Measurements from ENCODE around the gene THAP2. TPM values are rescaled to one million over a fixed set of nuclear protein-coding genes. Genes with fewer than 3 reads are reported as not detected.

THAP2 gene
- total and polyA plus RNA-seq, 12 donors, result 2.3 to 9.7 (median 6.1) TPM

- Histone ChIP-seq H3K27me3 (no peaks in the 10 kb centered on the region), H3K27ac (no peak overlapping the region), H3K36me3 (peaks cover 0 to 7% (median 0%) of the 10 kb centered on the region in 9 donors), H3K4me1 (no peaks in the 10 kb centered on the region), H3K9me3 (no peaks in the 10 kb centered on the region), H3K4me3 (no peak overlapping the region)
- intact Hi-C loops (cut with DNase I), result no loop called here
- WGBS, 2 donors, result 80 to 88% methylated on average over 1 of the region's 1 CpG
- ATAC-seq, result no peak
- TF ChIP-seq CTCF (IDR thresholded peaks at IDR 0.05), result no peak
- DNase-seq, result no peak
These were observed 7.7 kb downstream of the THAP2 start for GRCh38 chr12:71671816-71672215.

- no peak for ATAC-seq
- Histone ChIP-seq H3K4me1 (peaks cover 0 to 26% (median 11%) of the 10 kb centered on the region in 9 donors), H3K27ac (no peak overlapping the region), H3K36me3 (peaks cover 0 to 13% (median 0%) of the 10 kb centered on the region in 9 donors), H3K4me3 (no peak overlapping the region), H3K9me3 (no peaks in the 10 kb centered on the region), H3K27me3 (no peaks in the 10 kb centered on the region)
- TF ChIP-seq CTCF (IDR thresholded peaks at IDR 0.05), result no peak
- no peak for DNase-seq
- WGBS, 2 donors, result 96 to 98% methylated on average over 1 of the region's 1 CpG
- intact Hi-C loops (cut with DNase I), result no loop called here
These were observed 18.4 kb downstream of the THAP2 start for GRCh38 chr12:71682466-71682865.

GRCh38 chr12:71683633-71684032, 19.5 kb downstream of the THAP2 start:
- Histone ChIP-seq H3K4me1 (peaks cover 0 to 37% (median 23%) of the 10 kb centered on the region in 9 donors), H3K9me3 (no peaks in the 10 kb centered on the region), H3K27me3 (no peaks in the 10 kb centered on the region), H3K4me3 (no peak overlapping the region), H3K27ac (no peak overlapping the region), H3K36me3 (peaks cover 0 to 5% (median 0%) of the 10 kb centered on the region in 9 donors)
- intact Hi-C loops (cut with DNase I), result loop anchor here in 1 of 10 donors (2.0 kb wide), 1 partner anchor 19 kb away; the partner anchor contains the start of gene THAP2
- no peak for DNase-seq
- TF ChIP-seq CTCF (IDR thresholded peaks at IDR 0.05), result no peak
- WGBS, 2 donors, result 91 to 93% methylated on average over 5 of the region's 5 CpGs
- ATAC-seq, result no peak

GRCh38 chr12:71684081-71684480, 20.0 kb downstream of the THAP2 start:
- H3K27me3 ChIP-seq, result no peaks in the 10 kb centered on the region
- 69 to 75% methylated on average over 5 of the region's 5 CpGs for WGBS, 2 donors
- ATAC-seq, result no peak
- peaks cover 0 to under 1% (median 0%) of the 10 kb centered on the region in 9 donors for H3K36me3 ChIP-seq
- intact Hi-C loops (cut with DNase I), result loop anchor here in 1 of 10 donors (2.0 kb wide), 1 partner anchor 19 kb away; the partner anchor contains the start of gene THAP2
- no peaks in the 10 kb centered on the region for H3K9me3 ChIP-seq
- TF ChIP-seq CTCF (IDR thresholded peaks at IDR 0.05), result no peak
- no peak overlapping the region for H3K27ac ChIP-seq
- peaks cover 0 to 41% (median 25%) of the 10 kb centered on the region in 9 donors for H3K4me1 ChIP-seq
- H3K4me3 ChIP-seq, result peak overlapping the region in 1 of 10 donors; percentile 13
- DNase-seq, result no peak

All from heart right ventricle (tissue), 16 donors.